HEK293 (cell line): ENCODE data around the gene MAML2.

ENCODE experiments used
- CTCF ChIA-PET: fragments of 350-600 bp; formaldehyde crosslinking; extraction: SDS; loops from one replicate; lab custom pipeline; 2021; ENCODE audit warnings: antibody characterized with exemption; lab: Yijun Ruan, JAX
- POLR2A ChIA-PET: fragments of 300-600 bp; formaldehyde crosslinking; extraction: SDS; loops from one replicate; lab custom pipeline; 2020; ENCODE audit warnings: antibody characterized with exemption, inconsistent platforms; lab: Yijun Ruan, JAX
- H3K27ac ChIP-seq: fragments of 200-500 bp; sonication (Bioruptor generic); 2 replicates; pipeline ENCODE4 v1.5.1; 2014; ENCODE audit warnings: low read depth, low read length, control low read depth, inconsistent platforms; ENCODE audit errors: extremely low read depth
- H3K36me3 ChIP-seq, 2 experiments: fragments of 200-500 bp in 1 of 2; sonication (Bioruptor generic) in 1 of 2; 1 replicate in 1 of 2; 2 replicates in 1 of 2; pipeline ENCODE4 v1.5.1; 2014 to 2017; ENCODE audit warnings: inconsistent platforms in 2 of 2, low read length in 2 of 2; ENCODE audit not compliant: control insufficient read depth in 2 of 2, insufficient read depth in 1 of 2
- H3K4me1 ChIP-seq: fragments of 200-500 bp; sonication (Bioruptor generic); 2 replicates; pipeline ENCODE4 v1.5.1; 2014; ENCODE audit warnings: mild to moderate bottlenecking, low read length, inconsistent platforms; ENCODE audit not compliant: control insufficient read depth, insufficient read depth
- H3K4me3 ChIP-seq: 2 replicates; pipeline ENCODE4 v1.5.1; 2011; ENCODE audit warnings: low read depth, mild to moderate bottlenecking, control low read depth, low read length, moderate library complexity
- H3K9me3 ChIP-seq: fragments of 200-500 bp; sonication (Bioruptor generic); 2 replicates; pipeline ENCODE4 v1.5.1; 2014; ENCODE audit warnings: low read depth, low read length, inconsistent platforms; ENCODE audit not compliant: control insufficient read depth, insufficient read depth
- IKZF3 ChIP-seq: fragments of 450-650 bp; IDR thresholded peaks from 2 replicates; pipeline ENCODE4 v1.5.0; 2018; ENCODE audit warnings: missing biosample characterization, mild to moderate bottlenecking, missing genetic modification characterization, moderate library complexity
- KLF16 ChIP-seq: fragments of 450-650 bp; formaldehyde crosslinking; IDR thresholded peaks from 2 replicates; pipeline ENCODE4 v1.5.1; 2017; ENCODE audit warnings: missing biosample characterization, missing genetic modification characterization
- KLF9 ChIP-seq: fragments of 450-650 bp; formaldehyde crosslinking; IDR thresholded peaks from 2 replicates; pipeline ENCODE4 v1.5.1; 2016; ENCODE audit warnings: missing biosample characterization, missing genetic modification characterization, low read depth
- PRDM10 ChIP-seq: fragments of 450-650 bp; formaldehyde crosslinking; IDR thresholded peaks from 2 replicates; pipeline ENCODE4 v1.5.1; 2016; ENCODE audit warnings: missing biosample characterization, missing genetic modification characterization
- REST ChIP-seq: fragments of 450-650 bp; formaldehyde crosslinking; IDR thresholded peaks from 2 replicates; pipeline ENCODE4 v1.5.1; 2016; ENCODE audit warnings: missing biosample characterization, missing genetic modification characterization
- WT1 ChIP-seq: fragments of 450-650 bp; formaldehyde crosslinking; IDR thresholded peaks from 2 replicates; pipeline ENCODE4 v1.5.1; 2016; ENCODE audit warnings: missing biosample characterization, missing genetic modification characterization
- ZNF10 ChIP-seq: fragments of 450-650 bp; formaldehyde crosslinking; IDR thresholded peaks from 2 replicates; pipeline ENCODE4 v1.5.1; 2017; ENCODE audit warnings: missing biosample characterization, missing genetic modification characterization
- ZNF148 ChIP-seq: fragments of 450-650 bp; formaldehyde crosslinking; IDR thresholded peaks from 2 replicates; pipeline ENCODE4 v1.5.0; 2017; ENCODE audit warnings: missing biosample characterization, missing genetic modification characterization, borderline replicate concordance
- ZNF223 ChIP-seq: fragments of 450-650 bp; formaldehyde crosslinking; IDR thresholded peaks from 2 replicates; pipeline ENCODE4 v1.5.1; 2016; ENCODE audit warnings: missing biosample characterization, missing genetic modification characterization
- ZNF280D ChIP-seq: fragments of 450-650 bp; formaldehyde crosslinking; IDR thresholded peaks from 2 replicates; pipeline ENCODE4 v1.5.1; 2016; ENCODE audit warnings: missing biosample characterization, missing genetic modification characterization
- ZNF335 ChIP-seq: fragments of 450-650 bp; formaldehyde crosslinking; conservative IDR thresholded peaks from 2 replicates; pipeline ENCODE4 v1.5.1; 2016; ENCODE audit warnings: missing biosample characterization, missing genetic modification characterization
- ZNF354C ChIP-seq: fragments of 450-650 bp; formaldehyde crosslinking; IDR thresholded peaks from 2 replicates; pipeline ENCODE4 v1.5.1; 2016; ENCODE audit warnings: missing biosample characterization, missing genetic modification characterization, low read depth, borderline replicate concordance
- ZNF426 ChIP-seq: fragments of 450-650 bp; formaldehyde crosslinking; IDR thresholded peaks from 2 replicates; pipeline ENCODE4 v1.5.1; 2017; ENCODE audit warnings: missing biosample characterization, missing genetic modification characterization, mild to moderate bottlenecking, inconsistent platforms, moderate library complexity
- ZNF530 ChIP-seq: fragments of 450-650 bp; formaldehyde crosslinking; IDR thresholded peaks from 2 replicates; pipeline ENCODE4 v1.5.1; 2016; ENCODE audit warnings: low read depth, missing biosample characterization, missing genetic modification characterization
- ZNF555 ChIP-seq: fragments of 450-650 bp; formaldehyde crosslinking; conservative IDR thresholded peaks from 2 replicates; pipeline ENCODE4 v1.5.1; 2017; ENCODE audit warnings: missing biosample characterization, mild to moderate bottlenecking, missing genetic modification characterization, inconsistent platforms
- ZNF639 ChIP-seq: fragments of 450-650 bp; formaldehyde crosslinking; IDR thresholded peaks from 2 replicates; pipeline ENCODE4 v1.5.1; 2016; ENCODE audit warnings: missing biosample characterization, missing genetic modification characterization
- ZNF677 ChIP-seq: fragments of 450-650 bp; IDR thresholded peaks from 2 replicates; pipeline ENCODE4 v1.5.0; 2018; ENCODE audit warnings: missing biosample characterization, mild to moderate bottlenecking, missing genetic modification characterization, moderate library complexity
- ZNF843 ChIP-seq: fragments of 450-650 bp; formaldehyde crosslinking; IDR thresholded peaks from 2 replicates; pipeline ENCODE4 v1.5.1; 2016; ENCODE audit warnings: missing biosample characterization, missing genetic modification characterization
- ZSCAN16 ChIP-seq: fragments of 450-650 bp; formaldehyde crosslinking; IDR thresholded peaks from 2 replicates; pipeline ENCODE4 v1.5.1; 2016; ENCODE audit warnings: missing biosample characterization, missing genetic modification characterization

The MAML2 gene

GRCh38 chr11:96049426-96049825 lies 293.6 kb downstream of the MAML2 start:
- TF ChIP-seq PRDM10 (no peak), ZNF223 (tag by site-specific recombination) (no peak), ZNF530 (tag by site-specific recombination) (no peak), IKZF3 (tag by site-specific recombination) (no peak), ZNF354C (tag by site-specific recombination) (no peak), ZNF639 (tag by site-specific recombination) (no peak), ZNF335 (tag by site-specific recombination) (no peak), WT1 (tag by site-specific recombination) (no peak), REST (tag by site-specific recombination) (no peak)
- TF ChIP-seq, all 188 proteins: peak for 0
- no peaks in the 10 kb centered on the region for H3K36me3 ChIP-seq
- no peaks in the 10 kb centered on the region for H3K9me3 ChIP-seq
- H3K4me1 ChIP-seq: no peaks in the 10 kb centered on the region
- ChIA-PET CTCF (interaction anchor here (0.5 to 1.4 kb wide), 3 partner anchors 214 to 380 kb away, joined by 3 to 4 read pairs (median 4); partner anchors contain the start of gene MAML2), POLR2A (no interaction called here)
- no peak overlapping the region for H3K4me3 ChIP-seq
- H3K27ac ChIP-seq: no peak overlapping the region

GRCh38 chr11:96045622-96046456 lies 297.2 kb downstream of the MAML2 start:
- Histone ChIP-seq H3K9me3 (no peaks in the 10 kb centered on the region), H3K4me3 (no peak overlapping the region), H3K27ac (no peak overlapping the region), H3K4me1 (no peaks in the 10 kb centered on the region), H3K36me3 (no peaks in the 10 kb centered on the region)
- POLR2A ChIA-PET: no interaction called here
- CTCF ChIA-PET: no interaction called here
- TF ChIP-seq ZNF280D (tag by site-specific recombination) (no peak), KLF16 (tag by site-specific recombination) (no peak), ZNF555 (tag by site-specific recombination) (no peak), ZNF426 (no peak), ZSCAN16 (tag by site-specific recombination) (no peak), ZNF10 (no peak), ZNF148 (no peak), ZNF677 (tag by site-specific recombination) (no peak), ZNF843 (no peak), KLF9 (tag by site-specific recombination) (no peak)
